Measurements from ENCODE around the gene NFKBIL1. TPM values are rescaled to one million over a fixed set of nuclear protein-coding genes. Genes with fewer than 3 reads are reported as not detected.
A peak's percentile ranks its signal among the peaks of the same experiment; 100 is the strongest.

The NFKBIL1 gene
- total RNA-seq, 2 experiments from 2014 or later: 20.4 to 20.6 TPM

- peaks cover 82% of the 10 kb centered on the region for H3K4me1 Mint-ChIP-seq (ENCODE audit: low read depth)
- H3K27ac Mint-ChIP-seq: peak overlapping the region; percentile 61
- DNase-seq: no peak
- no peaks in the 10 kb centered on the region for H3K9me3 Mint-ChIP-seq
- H3K36me3 Mint-ChIP-seq (ENCODE audit: low read depth): peaks cover 15% of the 10 kb centered on the region
- intact Hi-C loops (cut with micrococcal nuclease): loop anchor here (10.0 kb wide), 1 partner anchor 1055 kb away; no protein-coding TSS in a partner anchor
- H3K27me3 Mint-ChIP-seq (ENCODE audit: low read depth): no peaks in the 10 kb centered on the region
- CTCF ChIA-PET: interaction anchor here (0.7 to 4.5 kb wide), 9 partner anchors 10 to 78 kb away, joined by 3 to 47 read pairs (median 8); partner anchors contain the start of genes LST1, LTB and NFKBIL1
- no peak overlapping the region for H3K4me3 Mint-ChIP-seq
Measured at GRCh38 chr6:31569861-31570536, 22.6 kb downstream of the NFKBIL1 start.

- Mint-ChIP-seq H3K27me3 (ENCODE audit: low read depth) (no peaks in the 10 kb centered on the region), H3K9me3 (no peaks in the 10 kb centered on the region), H3K27ac (peak within 1 kb of the TSS; percentile 97), H3K36me3 (ENCODE audit: low read depth) (peaks cover 35% of the 10 kb centered on the region), H3K4me1 (ENCODE audit: low read depth) (peaks cover 74% of the 10 kb centered on the region), H3K4me3 (peak within 1 kb of the TSS; percentile 94)
- DNase-seq: peak; percentile 88
- intact Hi-C loops (cut with micrococcal nuclease): loop anchor here (1.0 to 10.0 kb wide), 4 partner anchors 8 to 1057 kb away; partner anchors contain the start of gene HSPA1B
- CTCF ChIA-PET: interaction anchor here (1.9 to 19.5 kb wide), 5 partner anchors 13 to 23 kb away, joined by 11 to 618 read pairs (median 78); partner anchors contain the start of genes ATP6V1G2, DDX39B, LST1 and LTB
Measured at GRCh38 chr6:31572041-31572911, 24.9 kb downstream of the NFKBIL1 start, which contains the start of gene LTA. Gene LTA (plus strand): TSS chr6:31572289. CDS start chr6:31572743, 454 bp downstream.

- peaks cover 66% of the 10 kb centered on the region for H3K4me1 Mint-ChIP-seq (ENCODE audit: low read depth)
- peak overlapping the region; percentile 97 for H3K27ac Mint-ChIP-seq
- peaks cover 44% of the 10 kb centered on the region for H3K36me3 Mint-ChIP-seq (ENCODE audit: low read depth)
- H3K27me3 Mint-ChIP-seq (ENCODE audit: low read depth): no peaks in the 10 kb centered on the region
- CTCF ChIA-PET: interaction anchor here (0.9 to 19.5 kb wide), 5 partner anchors 8 to 79 kb away, joined by 6 to 618 read pairs (median 78); partner anchors contain the start of genes ATP6V1G2, DDX39B, LST1 and LTB
- H3K9me3 Mint-ChIP-seq: no peaks in the 10 kb centered on the region
- peak overlapping the region; percentile 94 for H3K4me3 Mint-ChIP-seq
- intact Hi-C loops (cut with micrococcal nuclease): loop anchor here (2.0 to 10.0 kb wide), 2 partner anchors 253 to 1059 kb away; partner anchors contain the start of gene HSPA1B
- DNase-seq: no peak
Measured at GRCh38 chr6:31573239-31574105, 26.1 kb downstream of the NFKBIL1 start.

DNA sequence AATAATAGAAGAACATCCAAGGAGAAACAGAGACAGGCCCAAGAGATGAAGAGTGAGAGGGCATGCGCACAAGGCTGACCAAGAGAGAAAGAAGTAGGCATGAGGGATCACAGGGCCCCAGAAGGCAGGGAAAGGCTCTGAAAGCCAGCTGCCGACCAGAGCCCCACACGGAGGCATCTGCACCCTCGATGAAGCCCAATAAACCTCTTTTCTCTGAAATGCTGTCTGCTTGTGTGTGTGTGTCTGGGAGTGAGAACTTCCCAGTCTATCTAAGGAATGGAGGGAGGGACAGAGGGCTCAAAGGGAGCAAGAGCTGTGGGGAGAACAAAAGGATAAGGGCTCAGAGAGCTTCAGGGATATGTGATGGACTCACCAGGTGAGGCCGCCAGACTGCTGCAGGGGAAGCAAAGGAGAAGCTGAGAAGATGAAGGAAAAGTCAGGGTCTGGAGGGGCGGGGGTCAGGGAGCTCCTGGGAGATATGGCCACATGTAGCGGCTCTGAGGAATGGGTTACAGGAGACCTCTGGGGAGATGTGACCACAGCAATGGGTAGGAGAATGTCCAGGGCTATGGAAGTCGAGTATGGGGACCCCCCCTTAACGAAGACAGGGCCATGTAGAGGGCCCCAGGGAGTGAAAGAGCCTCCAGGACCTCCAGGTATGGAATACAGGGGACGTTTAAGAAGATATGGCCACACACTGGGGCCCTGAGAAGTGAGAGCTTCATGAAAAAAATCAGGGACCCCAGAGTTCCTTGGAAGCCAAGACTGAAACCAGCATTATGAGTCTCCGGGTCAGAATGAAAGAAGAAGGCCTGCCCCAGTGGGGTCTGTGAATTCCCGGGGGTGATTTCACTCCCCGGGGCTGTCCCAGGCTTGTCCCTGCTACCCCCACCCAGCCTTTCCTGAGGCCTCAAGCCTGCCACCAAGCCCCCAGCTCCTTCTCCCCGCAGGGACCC, 27.0 kb downstream of the NFKBIL1 start:
- peak overlapping the region; percentile 97 for H3K27ac Mint-ChIP-seq
- peaks cover 49% of the 10 kb centered on the region for H3K36me3 Mint-ChIP-seq (ENCODE audit: low read depth)
- H3K9me3 Mint-ChIP-seq: no peaks in the 10 kb centered on the region
- intact Hi-C loops (cut with micrococcal nuclease): loop anchor here (5.0 to 10.0 kb wide), 2 partner anchors 163 to 1060 kb away; partner anchors contain the start of gene CLIC1
- peaks cover 66% of the 10 kb centered on the region for H3K4me1 Mint-ChIP-seq (ENCODE audit: low read depth)
- CTCF ChIA-PET: interaction anchor here (0.9 to 19.5 kb wide), 6 partner anchors 9 to 80 kb away, joined by 6 to 618 read pairs (median 42); partner anchors contain the start of genes ATP6V1G2, DDX39B, LST1 and LTB
- peak; percentile 46 for DNase-seq
- no peaks in the 10 kb centered on the region for H3K27me3 Mint-ChIP-seq (ENCODE audit: low read depth)
- peak overlapping the region; percentile 94 for H3K4me3 Mint-ChIP-seq

DNA sequence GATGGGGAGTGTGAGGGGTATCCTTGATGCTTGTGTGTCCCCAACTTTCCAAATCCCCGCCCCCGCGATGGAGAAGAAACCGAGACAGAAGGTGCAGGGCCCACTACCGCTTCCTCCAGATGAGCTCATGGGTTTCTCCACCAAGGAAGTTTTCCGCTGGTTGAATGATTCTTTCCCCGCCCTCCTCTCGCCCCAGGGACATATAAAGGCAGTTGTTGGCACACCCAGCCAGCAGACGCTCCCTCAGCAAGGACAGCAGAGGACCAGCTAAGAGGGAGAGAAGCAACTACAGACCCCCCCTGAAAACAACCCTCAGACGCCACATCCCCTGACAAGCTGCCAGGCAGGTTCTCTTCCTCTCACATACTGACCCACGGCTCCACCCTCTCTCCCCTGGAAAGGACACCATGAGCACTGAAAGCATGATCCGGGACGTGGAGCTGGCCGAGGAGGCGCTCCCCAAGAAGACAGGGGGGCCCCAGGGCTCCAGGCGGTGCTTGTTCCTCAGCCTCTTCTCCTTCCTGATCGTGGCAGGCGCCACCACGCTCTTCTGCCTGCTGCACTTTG, 28.0 kb downstream of the NFKBIL1 start, which contains the start of gene TNF:
Gene TNF, plus strand, starts transcription at position 231 of the 567 bp plus-strand sequence. Its CDS starts 177 bp downstream, at position 408.
- Mint-ChIP-seq H3K4me1 (ENCODE audit: low read depth) (peaks cover 65% of the 10 kb centered on the region), H3K27ac (peak within 1 kb of the TSS; percentile 97), H3K9me3 (no peaks in the 10 kb centered on the region), H3K4me3 (peak within 1 kb of the TSS; percentile 94), H3K27me3 (ENCODE audit: low read depth) (no peaks in the 10 kb centered on the region), H3K36me3 (ENCODE audit: low read depth) (peaks cover 49% of the 10 kb centered on the region)
- CTCF ChIA-PET: interaction anchor here (0.7 to 19.5 kb wide), 5 partner anchors 10 to 24 kb away, joined by 3 to 618 read pairs (median 78); partner anchors contain the start of genes ATP6V1G2, DDX39B, LST1 and LTB
- DNase-seq: peak; percentile 87
- intact Hi-C loops (cut with micrococcal nuclease): loop anchor here (5.0 to 10.0 kb wide), 2 partner anchors 162 to 1061 kb away; partner anchors contain the start of gene CLIC1

DNA sequence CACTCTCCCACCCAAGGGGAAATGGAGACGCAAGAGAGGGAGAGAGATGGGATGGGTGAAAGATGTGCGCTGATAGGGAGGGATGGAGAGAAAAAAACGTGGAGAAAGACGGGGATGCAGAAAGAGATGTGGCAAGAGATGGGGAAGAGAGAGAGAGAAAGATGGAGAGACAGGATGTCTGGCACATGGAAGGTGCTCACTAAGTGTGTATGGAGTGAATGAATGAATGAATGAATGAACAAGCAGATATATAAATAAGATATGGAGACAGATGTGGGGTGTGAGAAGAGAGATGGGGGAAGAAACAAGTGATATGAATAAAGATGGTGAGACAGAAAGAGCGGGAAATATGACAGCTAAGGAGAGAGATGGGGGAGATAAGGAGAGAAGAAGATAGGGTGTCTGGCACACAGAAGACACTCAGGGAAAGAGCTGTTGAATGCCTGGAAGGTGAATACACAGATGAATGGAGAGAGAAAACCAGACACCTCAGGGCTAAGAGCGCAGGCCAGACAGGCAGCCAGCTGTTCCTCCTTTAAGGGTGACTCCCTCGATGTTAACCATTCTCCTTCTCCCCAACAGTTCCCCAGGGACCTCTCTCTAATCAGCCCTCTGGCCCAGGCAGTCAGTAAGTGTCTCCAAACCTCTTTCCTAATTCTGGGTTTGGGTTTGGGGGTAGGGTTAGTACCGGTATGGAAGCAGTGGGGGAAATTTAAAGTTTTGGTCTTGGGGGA, 28.7 kb downstream of the NFKBIL1 start:
- H3K9me3 Mint-ChIP-seq: no peaks in the 10 kb centered on the region
- H3K4me1 Mint-ChIP-seq (ENCODE audit: low read depth): peaks cover 63% of the 10 kb centered on the region
- H3K27ac Mint-ChIP-seq: peak overlapping the region; percentile 97
- CTCF ChIA-PET: interaction anchor here (0.7 to 19.5 kb wide), 5 partner anchors 9 to 25 kb away, joined by 3 to 618 read pairs (median 78); partner anchors contain the start of genes ATP6V1G2, DDX39B, LST1 and LTB
- DNase-seq: no peak
- H3K36me3 Mint-ChIP-seq (ENCODE audit: low read depth): peaks cover 51% of the 10 kb centered on the region
- H3K4me3 Mint-ChIP-seq: peak overlapping the region; percentile 94
- intact Hi-C loops (cut with micrococcal nuclease): loop anchor here (5.0 to 10.0 kb wide), 2 partner anchors 161 to 1061 kb away; partner anchors contain the start of gene CLIC1
- no peaks in the 10 kb centered on the region for H3K27me3 Mint-ChIP-seq (ENCODE audit: low read depth)

DNA sequence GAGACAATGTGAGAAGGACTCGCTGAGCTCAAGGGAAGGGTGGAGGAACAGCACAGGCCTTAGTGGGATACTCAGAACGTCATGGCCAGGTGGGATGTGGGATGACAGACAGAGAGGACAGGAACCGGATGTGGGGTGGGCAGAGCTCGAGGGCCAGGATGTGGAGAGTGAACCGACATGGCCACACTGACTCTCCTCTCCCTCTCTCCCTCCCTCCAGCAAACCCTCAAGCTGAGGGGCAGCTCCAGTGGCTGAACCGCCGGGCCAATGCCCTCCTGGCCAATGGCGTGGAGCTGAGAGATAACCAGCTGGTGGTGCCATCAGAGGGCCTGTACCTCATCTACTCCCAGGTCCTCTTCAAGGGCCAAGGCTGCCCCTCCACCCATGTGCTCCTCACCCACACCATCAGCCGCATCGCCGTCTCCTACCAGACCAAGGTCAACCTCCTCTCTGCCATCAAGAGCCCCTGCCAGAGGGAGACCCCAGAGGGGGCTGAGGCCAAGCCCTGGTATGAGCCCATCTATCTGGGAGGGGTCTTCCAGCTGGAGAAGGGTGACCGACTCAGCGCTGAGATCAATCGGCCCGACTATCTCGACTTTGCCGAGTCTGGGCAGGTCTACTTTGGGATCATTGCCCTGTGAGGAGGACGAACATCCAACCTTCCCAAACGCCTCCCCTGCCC, 29.6 kb downstream of the NFKBIL1 start:
- peak overlapping the region; percentile 94 for H3K4me3 Mint-ChIP-seq
- intact Hi-C loops (cut with micrococcal nuclease): loop anchor here (5.0 to 10.0 kb wide), 2 partner anchors 160 to 1062 kb away; partner anchors contain the start of gene CLIC1

DNA sequence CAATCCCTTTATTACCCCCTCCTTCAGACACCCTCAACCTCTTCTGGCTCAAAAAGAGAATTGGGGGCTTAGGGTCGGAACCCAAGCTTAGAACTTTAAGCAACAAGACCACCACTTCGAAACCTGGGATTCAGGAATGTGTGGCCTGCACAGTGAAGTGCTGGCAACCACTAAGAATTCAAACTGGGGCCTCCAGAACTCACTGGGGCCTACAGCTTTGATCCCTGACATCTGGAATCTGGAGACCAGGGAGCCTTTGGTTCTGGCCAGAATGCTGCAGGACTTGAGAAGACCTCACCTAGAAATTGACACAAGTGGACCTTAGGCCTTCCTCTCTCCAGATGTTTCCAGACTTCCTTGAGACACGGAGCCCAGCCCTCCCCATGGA, 30.2 kb downstream of the NFKBIL1 start:
- Mint-ChIP-seq H3K36me3 (ENCODE audit: low read depth) (peaks cover 57% of the 10 kb centered on the region), H3K4me3 (peak overlapping the region; percentile 94), H3K9me3 (no peaks in the 10 kb centered on the region), H3K27ac (peak overlapping the region; percentile 97), H3K27me3 (ENCODE audit: low read depth) (no peaks in the 10 kb centered on the region), H3K4me1 (ENCODE audit: low read depth) (peaks cover 57% of the 10 kb centered on the region)
- CTCF ChIA-PET: interaction anchor here (0.6 to 19.5 kb wide), 5 partner anchors 8 to 27 kb away, joined by 4 to 618 read pairs (median 78); partner anchors contain the start of genes ATP6V1G2, DDX39B, LST1 and LTB
- DNase-seq: no peak
- intact Hi-C loops (cut with micrococcal nuclease): loop anchor here (5.0 to 10.0 kb wide), 2 partner anchors 160 to 1063 kb away; partner anchors contain the start of gene CLIC1

More for the DNA sequence above, 29.6 kb downstream of the NFKBIL1 start:
- Mint-ChIP-seq H3K36me3 (ENCODE audit: low read depth) (peaks cover 59% of the 10 kb centered on the region), H3K27me3 (ENCODE audit: low read depth) (no peaks in the 10 kb centered on the region), H3K4me1 (ENCODE audit: low read depth) (peaks cover 54% of the 10 kb centered on the region), H3K9me3 (no peaks in the 10 kb centered on the region), H3K27ac (peak overlapping the region; percentile 97)
- CTCF ChIA-PET: interaction anchor here (0.6 to 19.5 kb wide), 4 partner anchors 8 to 26 kb away, joined by 4 to 618 read pairs (median 260); partner anchors contain the start of genes ATP6V1G2, DDX39B, LST1 and LTB
- DNase-seq: peak; percentile 72

All from activated naive CD4-positive, alpha-beta T cell treated with anti-CD3 and anti-CD28 coated beads for 36 hours (primary cell).